NCI-H460 (cell line): ENCODE results near the gene TMEM128. TPM values are rescaled to one million over a fixed set of nuclear protein-coding genes. Genes with fewer than 3 reads are reported as not detected.

Experiments used
- DNase-seq: peaks from one replicate; pipeline ENCODE4 v3.0.0-alpha.2; 2016; ENCODE audit warnings: low read depth; ENCODE audit errors: extremely low read depth
- polyA plus RNA-seq: library from polyadenylated mRNA; depleted of rRNA; stranded (reverse); fragments of >200 nt; gene quantifications from 2 replicates; pipeline ENCODE4 v1.2.3, GENCODE V29; 2014; cell fraction: nucleus; rRNA removed
- total RNA-seq: library from RNA; depleted of rRNA; stranded (reverse); fragments of >200 nt; shearing (Covaris generic); gene quantifications from 2 replicates; pipeline ENCODE4 v1.2.3, GENCODE V29; 2014; rRNA removed

The TMEM128 gene, protein sequence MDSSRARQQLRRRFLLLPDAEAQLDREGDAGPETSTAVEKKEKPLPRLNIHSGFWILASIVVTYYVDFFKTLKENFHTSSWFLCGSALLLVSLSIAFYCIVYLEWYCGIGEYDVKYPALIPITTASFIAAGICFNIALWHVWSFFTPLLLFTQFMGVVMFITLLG
- total RNA-seq = 12.5 and 12.8 TPM in 2 replicates
- polyA plus RNA-seq = 6.2 and 11.4 TPM in 2 replicates

DNA sequence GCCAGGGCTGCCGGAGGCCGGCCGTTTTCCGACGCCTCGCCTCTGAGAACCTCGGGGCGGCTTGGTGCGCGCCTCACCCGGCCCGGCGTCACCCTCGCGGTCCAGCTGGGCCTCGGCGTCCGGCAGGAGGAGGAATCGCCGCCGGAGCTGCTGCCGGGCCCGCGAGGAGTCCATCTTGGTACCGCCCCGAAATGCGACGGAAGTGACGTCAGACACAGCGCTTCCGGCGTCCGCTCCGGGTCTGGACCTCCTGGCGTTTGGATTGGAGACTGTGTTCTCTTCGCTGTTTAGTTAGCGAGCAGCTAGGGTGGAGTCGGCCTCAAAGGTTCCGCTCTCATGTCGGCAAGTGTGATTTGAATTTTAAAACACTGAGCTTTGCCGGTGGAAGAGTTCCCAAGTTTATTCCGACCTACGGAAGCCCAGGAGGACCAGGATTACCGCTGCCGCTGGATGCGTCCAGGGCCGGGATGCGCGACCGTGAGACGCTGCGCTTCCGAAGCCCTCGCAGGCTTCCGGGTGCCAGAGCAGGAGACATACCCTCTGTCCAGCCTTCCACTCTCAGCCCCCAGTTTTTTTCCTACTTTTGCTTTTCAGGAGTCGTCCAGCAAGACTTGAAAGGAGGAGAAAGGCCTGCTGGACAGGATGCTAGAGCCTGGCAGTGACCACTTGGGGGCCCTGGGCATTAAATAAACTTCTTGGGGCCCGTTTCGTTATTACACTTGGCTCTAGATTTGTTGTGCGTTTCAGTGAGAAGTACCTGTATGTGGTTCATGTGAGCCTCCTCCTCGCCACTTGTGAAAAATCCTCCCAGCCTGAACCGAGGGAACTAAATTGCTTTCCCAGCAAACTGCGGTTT is at the start of gene TMEM128:
Gene TMEM128, minus strand, starts transcription at position 195 of the 856 bp plus-strand sequence. Its CDS starts 21 bp downstream, at position 174.
- DNase-seq = peak; percentile 75

DNA sequence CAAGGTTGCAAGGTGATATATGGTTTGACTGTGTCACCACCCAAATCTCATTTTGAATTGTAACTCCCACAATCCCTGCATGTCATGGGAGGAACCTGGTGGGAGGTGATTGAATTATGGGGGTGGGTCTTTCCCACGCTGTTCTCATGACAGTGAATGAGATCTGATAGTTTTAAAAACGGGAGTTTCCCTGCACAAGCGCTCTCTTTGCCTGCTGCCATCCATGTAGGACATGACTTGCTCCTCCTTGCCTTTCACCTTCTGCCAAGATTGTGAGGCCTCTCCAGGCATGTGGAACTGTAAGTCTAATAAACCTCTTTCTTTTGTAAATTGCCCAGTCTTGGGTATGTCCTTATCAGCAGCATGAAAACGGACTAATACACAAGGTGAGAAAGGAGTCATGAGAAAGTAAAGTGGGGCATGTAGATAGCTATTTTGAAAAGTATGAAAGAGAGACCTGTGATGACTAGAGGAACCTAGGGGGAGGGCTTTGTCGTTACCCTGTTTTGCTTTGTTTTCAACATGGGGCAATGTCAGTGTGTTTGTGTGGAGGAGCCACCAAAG is 48.3 kb upstream of the TMEM128 start:
- DNase-seq = no peak

DNA sequence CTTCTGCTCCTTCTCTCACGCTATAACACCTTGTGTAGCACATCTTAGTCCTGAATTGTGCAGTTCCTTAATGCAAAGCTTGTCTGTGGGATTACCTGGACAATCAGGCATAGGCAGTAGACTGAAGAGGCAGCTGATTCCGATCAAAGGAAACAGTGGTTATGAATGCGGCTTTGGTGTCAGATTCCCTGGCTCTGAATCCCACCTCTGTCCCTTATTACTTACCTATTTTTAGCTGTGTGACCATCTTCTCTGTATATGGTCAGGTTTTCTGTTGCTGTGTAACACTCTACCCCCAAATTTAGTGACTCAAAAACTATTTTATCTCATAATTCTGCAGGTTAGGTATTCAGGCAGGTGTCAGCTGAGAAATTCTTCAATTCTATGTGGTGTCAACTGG is 45.3 kb upstream of the TMEM128 start:
- no peak for DNase-seq

DNA sequence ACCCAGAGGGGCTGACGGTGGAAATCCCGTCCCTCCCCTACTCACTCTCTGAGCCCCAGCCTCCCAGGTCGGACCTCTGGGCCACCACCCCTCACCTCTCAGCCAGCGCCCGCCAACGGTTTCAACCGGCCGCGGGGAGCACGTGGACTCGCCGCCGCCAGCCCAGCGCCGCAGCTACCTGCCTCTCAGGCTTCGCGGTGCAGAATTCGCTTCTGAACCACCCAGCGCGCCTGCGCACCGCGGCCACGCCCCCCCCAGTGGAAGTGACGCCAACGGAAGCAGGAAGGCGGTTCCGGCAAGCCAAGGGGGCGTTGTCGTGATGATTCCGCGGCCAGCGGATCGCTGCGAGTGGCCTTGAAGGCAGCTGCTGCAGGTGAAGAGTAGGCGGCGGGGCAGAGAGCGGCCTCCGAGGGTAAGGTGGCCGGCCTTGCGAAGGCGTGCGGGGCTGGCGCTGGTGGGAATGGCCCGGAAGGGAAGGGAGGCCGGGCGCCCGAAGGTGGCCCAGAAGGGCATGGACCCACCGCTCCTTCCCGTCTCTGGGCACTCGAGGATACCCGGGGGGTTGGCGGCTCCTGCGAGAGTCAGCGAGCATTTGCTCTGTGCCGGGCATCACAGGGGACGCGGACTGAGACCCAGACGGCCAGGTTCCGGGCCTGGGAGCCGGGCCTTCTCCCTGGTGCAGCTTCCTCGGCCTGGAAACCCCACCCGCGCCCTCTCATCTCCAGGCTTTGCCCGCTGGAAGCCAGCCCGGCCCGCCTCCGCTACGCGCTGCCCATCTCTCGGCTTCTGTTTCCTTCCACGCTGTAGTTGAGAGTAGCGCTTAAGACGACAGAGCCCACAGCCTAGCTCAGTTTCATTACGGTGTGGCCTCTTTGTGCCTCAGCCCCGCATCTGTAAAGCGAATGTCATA is 42.2 kb upstream of the TMEM128 start, which contains the start of the genes LYAR and ZBTB49:
Gene LYAR, minus strand, starts transcription at position 214 of the 910 bp plus-strand sequence. CDS start 6,412 bp downstream, outside the sequence.
Gene ZBTB49, plus strand, starts transcription at position 311 of the 910 bp plus-strand sequence. CDS start 9,695 bp downstream, outside the sequence.
- peak; percentile 69 for DNase-seq

DNA sequence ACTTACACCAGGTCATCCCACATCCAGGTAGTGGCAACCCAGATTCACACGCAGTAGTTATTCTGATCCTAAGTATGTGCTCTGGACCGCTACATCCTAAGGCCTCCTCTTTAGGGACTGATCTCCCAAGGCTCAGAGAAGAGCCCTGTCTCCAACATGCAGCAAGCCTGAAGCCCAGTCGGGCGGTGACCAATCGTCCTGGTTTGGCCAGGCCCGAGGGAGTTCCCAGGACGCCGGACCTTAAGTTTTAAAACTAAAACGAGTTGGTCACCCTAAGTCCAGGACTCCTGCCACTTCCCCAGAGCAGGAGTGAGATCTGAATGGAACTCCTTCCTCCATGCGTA is 41.5 kb upstream of the TMEM128 start:
- no peak for DNase-seq

DNA sequence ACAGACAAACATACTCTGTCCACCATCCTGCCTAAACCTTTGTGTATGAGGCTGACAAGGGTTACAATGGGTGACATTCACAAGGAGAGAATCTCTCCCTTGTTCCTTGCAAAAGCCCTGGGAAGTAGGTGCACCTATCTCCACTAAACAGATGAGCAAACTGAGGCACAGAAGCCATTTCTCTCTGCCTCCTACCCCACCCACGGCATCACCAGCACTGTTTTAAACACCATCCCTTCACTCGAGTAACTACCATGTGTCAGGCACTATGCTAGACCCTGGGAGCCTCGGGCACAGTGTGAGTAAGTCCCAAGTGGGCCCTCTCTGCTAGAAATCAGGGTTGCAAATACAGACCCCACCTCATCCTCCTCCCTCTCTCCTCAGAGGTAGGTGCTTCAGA is 41.0 kb upstream of the TMEM128 start:
- DNase-seq = no peak

DNA sequence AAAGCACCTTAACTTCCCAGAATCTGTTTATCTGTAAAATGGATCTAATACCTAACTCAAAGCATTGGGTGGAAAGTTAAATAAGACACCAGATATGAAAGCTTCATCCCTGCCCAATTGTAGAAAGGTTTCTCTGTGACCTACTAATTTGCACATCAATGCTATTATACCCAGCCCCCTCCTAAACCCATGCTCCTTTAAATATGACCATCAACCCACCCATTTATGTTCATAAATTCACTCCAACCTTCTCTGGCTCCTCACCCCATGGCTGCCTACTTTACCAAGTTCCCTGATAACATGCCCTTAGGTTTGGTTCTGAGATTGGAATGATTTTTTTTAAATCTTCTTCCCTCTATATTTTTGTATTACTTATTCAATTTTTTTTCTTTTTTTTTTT is 40.1 kb upstream of the TMEM128 start:
- no peak for DNase-seq

DNA sequence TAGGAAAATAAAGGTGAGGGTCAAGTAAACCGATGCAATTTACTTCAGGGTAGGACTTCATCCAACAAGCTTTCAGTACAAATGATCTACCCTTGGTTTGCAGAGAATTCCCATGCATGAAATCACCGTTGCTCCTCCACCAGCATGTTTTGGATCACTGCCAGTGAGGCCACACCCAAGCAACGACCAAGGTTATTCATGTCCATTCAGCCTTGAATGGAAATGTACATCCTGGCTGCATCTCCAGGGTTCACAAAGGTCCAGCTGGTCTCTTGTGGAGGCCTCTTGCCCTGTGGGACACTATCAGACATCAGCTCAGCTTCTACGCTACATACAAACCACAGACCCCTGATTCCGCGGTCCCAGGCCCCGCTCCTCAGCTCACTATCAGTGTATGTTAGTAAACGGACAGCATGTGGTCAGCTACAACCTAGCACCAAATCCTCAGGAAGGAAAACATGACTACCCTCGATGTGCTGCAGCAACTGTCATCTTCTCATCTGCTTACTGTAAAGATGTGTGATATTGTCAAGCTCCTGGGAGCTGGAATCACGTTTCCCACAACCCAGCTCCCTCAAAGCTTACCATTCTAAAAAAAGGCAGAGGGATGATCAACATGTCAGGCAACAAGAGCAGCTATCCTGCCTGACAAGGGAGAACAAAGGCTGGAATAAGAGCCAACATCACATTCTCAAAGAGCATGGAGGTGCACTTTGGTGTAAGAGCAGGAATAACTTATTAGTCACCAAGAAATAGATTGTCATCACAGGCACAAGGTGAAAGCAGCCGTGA is 37.0 kb upstream of the TMEM128 start:
- DNase-seq = no peak

DNA sequence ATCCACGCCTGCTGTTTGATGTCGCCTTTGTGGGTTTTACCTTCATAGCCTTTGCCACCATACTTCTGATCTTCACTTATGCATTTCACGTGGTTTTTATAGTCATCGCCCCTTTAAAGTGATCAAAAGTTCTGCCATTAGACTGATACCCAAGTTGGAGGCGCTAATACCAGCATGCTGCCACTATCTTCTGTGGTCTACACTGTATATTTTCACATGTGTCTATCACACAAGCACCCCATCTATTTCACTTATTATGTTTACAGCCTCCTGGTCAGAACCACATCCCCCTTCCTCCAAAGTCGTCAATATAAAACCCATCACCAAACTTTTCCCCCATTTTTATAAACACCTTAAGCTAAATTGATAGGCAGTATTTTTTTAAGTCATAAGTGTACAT is 33.8 kb upstream of the TMEM128 start:
- DNase-seq = no peak

DNA sequence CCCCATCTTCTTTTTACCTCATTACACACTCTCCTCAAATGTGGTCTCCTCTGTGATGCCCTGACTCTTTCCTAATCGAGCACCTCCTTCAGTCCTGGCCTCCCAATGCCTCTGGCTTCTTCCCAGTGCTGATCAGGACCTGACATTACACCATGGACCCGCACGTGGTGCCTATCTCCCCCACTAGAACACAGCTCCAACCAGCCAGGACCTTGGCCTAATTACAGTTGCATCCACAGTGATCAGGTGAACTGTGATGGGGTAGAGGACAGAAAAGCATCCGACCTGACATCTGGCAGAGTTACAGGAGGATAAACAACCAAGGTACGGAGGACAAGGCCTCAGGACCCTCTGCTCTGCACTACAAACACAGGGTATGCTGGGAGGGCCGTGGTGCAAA is 29.5 kb upstream of the TMEM128 start:
- DNase-seq = no peak

DNA sequence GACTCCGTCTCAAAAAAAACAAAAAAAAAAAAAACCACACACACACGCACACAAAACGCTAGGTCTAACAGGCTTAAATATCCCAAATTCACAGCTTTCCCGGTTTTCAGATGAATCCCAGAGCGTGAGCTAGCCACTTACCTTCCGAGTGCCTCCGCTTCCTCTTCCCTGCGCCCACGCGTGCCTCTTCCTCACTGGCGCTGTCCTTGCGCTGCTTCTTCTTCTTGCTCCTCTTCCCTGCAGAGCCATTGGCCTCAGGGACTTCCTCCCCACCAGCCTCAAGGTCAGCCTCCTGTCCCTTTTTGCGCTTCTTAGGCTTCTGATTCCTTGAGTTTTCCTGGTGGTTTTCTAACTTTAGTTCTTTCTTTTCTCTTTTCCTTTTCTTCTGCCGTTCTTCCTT is 26.2 kb upstream of the TMEM128 start:
- no peak for DNase-seq

DNA sequence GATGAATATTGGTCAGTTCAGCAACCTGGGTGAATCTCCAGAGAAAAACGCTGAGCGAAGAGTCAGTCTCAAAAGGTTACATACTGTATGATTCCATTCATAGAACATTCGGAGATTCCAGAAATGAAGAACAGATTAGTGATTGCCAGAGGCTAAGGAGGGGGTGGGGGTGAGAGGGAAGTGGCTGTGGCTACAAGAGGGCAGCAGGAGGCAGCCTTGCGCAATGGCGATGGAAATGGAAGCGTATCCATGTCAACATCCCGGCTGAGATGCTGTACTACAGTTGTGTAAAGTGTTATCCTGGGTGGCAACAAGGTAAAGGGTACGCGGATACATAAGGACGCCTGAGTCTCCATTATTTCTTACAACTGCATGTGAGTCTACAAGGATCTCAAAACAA is 23.9 kb upstream of the TMEM128 start:
- no peak for DNase-seq

DNA sequence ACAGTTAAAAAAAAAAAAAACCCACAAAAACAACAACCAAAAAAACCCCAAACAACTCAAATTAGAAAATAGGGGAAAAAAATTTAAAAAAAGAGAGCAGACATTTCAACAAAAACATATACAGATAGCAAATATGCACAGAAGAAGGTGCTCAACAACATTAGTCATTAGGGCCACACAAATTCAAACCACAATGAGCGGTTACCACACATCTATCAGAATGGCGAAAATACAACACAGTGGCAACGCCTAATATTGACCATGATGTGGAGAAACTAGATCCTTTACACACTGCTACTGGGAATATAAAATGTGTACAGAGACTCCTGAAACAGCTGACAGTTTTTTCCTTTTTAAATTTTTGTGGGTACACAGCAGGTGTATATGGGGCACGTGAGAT is 22.5 kb upstream of the TMEM128 start:
- DNase-seq = no peak

DNA sequence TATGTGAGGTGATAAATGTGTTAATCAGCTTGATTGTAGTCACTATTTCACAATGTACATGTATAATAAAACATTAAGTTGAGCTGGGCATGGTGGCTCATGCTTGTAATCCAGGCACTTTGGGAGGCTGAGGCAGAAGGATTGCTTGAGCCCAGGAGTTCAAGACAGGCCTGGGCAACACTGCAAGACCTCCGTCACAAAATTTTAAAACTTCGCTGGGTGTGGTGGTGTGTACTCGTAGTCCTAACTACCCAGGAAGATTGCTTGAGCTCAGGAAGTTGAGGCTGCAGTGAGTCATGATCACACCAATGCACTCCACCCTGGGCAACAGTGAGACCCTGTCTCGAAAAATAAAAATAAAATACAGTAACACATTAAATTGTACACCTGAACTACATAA is 21.8 kb upstream of the TMEM128 start:
- DNase-seq = no peak

DNA sequence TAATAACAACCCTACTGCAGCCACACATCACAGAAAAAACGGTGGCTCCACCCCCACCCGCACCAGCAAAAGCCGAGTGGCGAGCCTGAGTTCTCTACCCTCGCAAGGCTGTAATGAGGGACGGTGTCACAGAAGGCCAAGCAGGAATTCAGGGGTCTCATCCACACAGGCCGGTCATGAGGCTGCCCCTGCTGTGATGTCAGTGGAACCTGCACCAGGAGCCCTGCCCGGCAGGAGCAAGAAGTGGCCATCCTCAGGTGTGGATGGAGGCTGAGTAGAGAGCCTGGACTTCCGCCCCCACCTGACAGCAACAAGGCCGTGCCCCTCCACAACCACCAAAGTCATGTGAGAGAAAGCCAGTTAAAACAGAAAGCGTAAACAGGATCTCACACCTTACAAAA is 21.3 kb upstream of the TMEM128 start:
- no peak for DNase-seq

DNA sequence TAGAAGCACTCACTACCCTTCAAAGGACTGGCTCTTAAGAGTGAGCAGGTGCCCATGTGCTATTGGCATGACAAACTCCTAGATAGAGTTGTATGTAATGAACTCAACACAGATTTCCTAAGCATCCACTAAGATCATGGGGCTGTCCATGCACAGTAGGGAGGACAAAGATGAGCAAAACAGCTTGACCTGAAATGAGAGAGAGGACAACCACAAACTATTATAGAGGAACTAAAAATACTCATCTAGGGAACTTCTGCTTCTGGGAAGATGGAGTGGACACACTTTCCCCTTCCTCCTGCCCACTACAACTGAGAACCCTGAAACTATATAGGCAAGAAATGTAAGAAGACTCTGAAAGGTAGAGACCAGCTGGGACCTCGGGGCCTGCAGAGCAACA is 20.8 kb upstream of the TMEM128 start:
- no peak for DNase-seq

DNA sequence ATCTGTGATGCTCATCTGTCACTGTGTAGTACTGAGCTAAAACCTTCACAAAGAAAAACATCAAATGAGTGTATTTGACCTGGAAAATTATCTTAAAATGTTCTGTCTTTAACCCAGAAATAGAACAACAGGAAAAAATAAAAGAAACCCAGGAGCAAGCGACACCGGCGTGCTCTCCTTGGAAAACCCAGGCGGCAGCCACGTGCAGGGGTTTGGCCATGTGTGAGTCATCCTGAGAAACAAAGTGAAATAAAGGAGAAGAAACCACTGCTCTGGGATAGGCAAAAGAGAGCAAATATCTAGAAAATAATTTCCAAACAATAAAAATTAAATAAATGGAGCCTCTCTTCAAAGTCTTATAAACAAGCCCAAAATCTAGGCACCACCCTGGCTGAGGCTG is 20.0 kb upstream of the TMEM128 start:
- no peak for DNase-seq

DNA sequence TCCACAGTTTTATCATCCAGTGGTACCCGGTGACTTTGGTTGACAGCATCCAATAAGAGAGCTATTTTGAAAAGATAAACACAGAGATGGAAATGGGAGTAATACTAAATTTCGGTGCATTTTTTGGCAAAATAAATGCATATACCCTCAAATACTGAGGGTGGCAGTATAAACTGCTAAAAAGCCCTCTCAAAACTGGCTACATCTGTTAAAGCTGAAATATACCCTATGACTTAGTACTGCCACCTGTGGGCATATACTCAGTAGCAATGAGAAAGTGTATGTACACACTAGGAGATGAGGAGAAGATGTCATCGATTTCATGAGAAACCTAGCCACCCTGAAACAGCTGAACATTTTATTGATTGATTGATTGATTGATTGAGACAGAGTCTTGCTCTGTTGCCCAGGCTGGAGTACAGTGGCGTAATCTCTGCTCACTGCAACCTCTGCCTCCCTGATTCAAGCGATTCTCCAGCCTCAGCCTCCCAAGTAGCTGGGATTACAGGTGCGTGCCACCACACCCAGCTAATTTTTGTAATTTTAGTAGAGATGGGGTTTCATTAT is 12.2 kb upstream of the TMEM128 start:
- DNase-seq = no peak

DNA sequence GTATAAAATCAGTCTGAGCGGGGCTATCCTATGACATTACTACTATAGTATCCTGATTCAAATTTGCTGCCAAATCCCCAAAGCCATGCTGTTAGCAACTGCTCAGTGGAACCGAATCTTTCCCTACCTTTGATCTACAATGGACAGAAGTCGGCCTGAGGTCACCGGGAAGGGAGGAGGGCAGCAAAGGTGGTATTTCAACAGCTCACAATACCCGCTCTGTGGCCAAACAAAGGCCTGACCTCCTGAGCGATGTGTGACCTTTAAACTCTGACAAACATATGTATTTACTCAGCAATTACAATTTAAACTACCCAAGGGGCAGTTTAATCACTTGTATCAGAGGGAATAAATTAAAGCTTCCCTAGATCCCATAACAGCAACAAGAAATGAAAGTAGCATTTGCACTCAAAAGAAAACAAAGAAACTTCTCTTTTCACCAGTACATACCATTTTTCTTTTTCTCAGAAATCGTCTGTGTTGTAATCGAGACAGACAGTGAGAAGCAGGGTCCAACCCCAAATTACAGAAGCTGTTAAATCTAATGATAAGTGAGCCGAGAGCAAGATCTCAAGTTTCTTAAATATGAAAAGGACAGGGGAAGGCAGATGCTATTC is 11.6 kb upstream of the TMEM128 start:
- DNase-seq = no peak
